ENCODE data around the gene CDC42BPG.

CDC42BPG gene

DNA sequence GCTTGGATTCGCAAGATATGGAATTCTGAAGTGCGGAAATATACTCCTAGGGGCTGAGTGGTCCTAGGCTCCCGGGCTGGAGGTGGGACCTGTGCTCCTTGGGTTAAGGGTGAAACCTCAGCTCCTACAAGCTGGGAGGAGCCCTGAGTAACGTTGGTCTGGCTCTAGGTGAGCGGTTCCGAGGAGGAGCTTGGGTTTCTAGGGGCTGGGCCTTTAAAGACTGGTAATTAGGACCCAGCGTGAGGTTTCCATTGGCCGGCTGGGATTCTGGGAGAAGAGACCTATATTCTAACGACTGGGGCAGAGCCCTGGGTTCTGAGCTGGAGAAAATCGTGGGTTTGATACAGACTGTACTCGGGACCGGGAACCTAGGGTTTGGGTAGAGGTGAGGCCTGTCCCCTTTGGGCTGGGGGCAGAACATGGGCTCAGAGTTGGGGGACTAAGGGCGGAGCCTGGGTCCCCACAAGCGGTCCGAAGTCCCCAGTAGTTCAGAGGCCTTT lies 40.6 kb downstream of the CDC42BPG start:
- in situ Hi-C loops (cut with HindIII; ENCODE audit: low sequenced_read_pairs): no loop called here
- H3K4me3 ChIP-seq (ENCODE audit: low read depth, low read length): peak overlapping the region; percentile 73
- DNase-seq (ENCODE audit: low read depth, low spot score): no peak
- TF ChIP-seq, protein P1, sequence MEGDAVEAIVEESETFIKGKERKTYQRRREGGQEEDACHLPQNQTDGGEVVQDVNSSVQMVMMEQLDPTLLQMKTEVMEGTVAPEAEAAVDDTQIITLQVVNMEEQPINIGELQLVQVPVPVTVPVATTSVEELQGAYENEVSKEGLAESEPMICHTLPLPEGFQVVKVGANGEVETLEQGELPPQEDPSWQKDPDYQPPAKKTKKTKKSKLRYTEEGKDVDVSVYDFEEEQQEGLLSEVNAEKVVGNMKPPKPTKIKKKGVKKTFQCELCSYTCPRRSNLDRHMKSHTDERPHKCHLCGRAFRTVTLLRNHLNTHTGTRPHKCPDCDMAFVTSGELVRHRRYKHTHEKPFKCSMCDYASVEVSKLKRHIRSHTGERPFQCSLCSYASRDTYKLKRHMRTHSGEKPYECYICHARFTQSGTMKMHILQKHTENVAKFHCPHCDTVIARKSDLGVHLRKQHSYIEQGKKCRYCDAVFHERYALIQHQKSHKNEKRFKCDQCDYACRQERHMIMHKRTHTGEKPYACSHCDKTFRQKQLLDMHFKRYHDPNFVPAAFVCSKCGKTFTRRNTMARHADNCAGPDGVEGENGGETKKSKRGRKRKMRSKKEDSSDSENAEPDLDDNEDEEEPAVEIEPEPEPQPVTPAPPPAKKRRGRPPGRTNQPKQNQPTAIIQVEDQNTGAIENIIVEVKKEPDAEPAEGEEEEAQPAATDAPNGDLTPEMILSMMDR (IDR thresholded peaks at IDR 0.05; ENCODE audit: low read depth, low read length): no peak

DNA sequence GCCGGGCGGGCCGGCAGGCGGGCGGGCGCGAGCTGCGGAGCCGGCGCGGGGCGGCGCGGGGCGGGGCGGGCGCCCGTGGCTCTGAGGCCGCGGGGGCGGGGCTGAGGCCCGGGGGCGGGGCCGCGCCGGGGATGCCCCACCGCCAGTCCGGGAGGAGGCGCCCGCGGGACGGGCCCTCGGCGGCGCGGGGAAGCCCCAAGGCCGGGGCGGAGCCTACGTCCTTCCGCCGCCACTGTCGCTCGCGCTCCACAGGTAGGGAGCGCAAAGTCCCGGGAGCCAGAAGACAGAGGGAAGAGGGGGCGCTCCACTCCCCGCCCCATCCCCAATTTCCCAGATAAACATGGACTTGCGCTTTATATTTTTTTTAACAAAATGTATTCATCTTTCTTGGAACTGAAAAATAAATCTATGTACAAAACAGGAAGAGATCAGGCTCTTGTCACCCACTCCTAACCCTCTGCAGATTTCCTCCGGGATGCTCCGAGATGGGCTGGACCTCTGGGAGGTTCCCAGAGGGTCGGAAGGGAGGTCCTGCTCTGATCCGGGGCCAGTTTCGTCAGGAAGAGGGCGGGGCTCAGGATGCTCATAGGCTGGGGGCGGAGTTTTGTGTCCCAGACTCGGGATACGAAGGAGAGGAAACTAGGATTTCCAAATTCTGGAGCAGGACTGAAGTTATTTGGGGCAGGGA lies 41.2 kb downstream of the CDC42BPG start, which contains the start of gene MAP4K2:
MAP4K2 (minus strand) TSS at position 57 of the 688 bp plus-strand sequence. CDS start 65 bp downstream, outside the sequence.
- peak; percentile 75 for DNase-seq (ENCODE audit: low read depth, low spot score)
- H3K4me3 ChIP-seq (ENCODE audit: low read depth, low read length): peak within 1 kb of the TSS; percentile 73
- in situ Hi-C loops (cut with HindIII; ENCODE audit: low sequenced_read_pairs): no loop called here
- TF ChIP-seq, protein P1 (IDR thresholded peaks at IDR 0.05; ENCODE audit: low read depth, low read length): peak; percentile 17

- H3K4me3 ChIP-seq (ENCODE audit: low read depth, low read length): peak overlapping the region; percentile 49
- TF ChIP-seq, protein P1 (IDR thresholded peaks at IDR 0.05; ENCODE audit: low read depth, low read length): no peak
- in situ Hi-C loops (cut with HindIII; ENCODE audit: low sequenced_read_pairs): no loop called here
- no peak for DNase-seq (ENCODE audit: low read depth, low spot score)
Observed at GRCh38 chr11:64802370-64803157, 41.9 kb downstream of the CDC42BPG start.

DNA sequence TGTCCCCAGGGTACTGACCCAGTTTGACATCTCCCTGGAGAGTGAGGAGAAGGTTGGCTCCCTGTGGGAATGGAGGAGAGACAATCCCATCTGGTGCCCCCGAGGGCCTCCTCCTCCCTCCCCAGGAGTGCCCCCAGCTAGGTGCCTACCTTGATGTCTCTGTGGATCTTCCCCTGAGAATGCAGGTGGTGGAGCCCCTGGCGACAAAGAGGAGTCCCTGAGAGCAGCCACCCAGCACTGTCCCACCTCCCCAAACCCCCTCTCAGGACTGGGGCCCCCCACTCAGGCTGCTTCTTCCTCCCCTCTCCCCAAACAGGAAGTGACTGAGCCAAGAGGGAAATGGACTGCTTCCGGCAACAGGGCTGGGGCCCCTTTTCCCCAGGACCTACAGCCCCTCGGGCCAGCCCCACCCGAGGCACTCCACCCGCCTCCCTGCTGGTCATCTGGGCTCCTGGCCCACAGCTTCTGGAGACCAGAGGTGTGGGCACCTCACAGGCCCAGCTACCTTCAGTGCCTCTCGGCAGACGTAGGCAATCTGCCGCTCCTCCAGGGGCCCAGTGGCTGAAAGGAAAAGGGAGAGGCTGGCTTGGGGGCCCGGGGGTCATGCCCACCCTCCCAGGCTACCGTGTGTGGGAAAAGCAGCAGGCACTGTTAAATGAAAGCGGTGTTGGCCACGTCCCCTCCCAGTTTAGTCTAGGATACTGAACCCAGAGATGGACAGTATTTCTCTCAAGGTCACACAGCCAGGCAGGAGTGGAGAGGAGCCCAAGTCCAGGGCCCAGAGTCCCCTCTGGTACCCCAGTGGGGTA lies 42.7 kb downstream of the CDC42BPG start:
- no peak for DNase-seq (ENCODE audit: low read depth, low spot score)
- TF ChIP-seq, protein P1 (IDR thresholded peaks at IDR 0.05; ENCODE audit: low read depth, low read length): no peak
- H3K4me3 ChIP-seq (ENCODE audit: low read depth, low read length): peak overlapping the region; percentile 49
- in situ Hi-C loops (cut with HindIII; ENCODE audit: low sequenced_read_pairs): no loop called here

DNA sequence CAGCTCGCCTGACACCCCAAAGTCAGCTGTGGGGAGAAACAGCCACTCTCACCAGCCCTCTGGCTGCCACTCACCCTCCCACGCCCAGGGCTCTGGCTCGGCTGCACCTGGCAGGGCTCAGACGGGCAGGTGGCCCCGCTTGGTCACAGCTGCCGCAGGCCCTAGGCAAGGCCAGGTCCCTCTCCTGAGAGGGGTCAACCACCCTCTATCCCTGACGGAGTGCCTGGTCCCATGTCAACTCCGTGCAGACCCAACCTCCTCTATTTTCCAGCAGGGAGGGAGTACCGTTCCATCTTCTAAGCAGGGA lies 43.3 kb downstream of the CDC42BPG start:
- no peak for DNase-seq (ENCODE audit: low read depth, low spot score)
- H3K4me3 ChIP-seq (ENCODE audit: low read depth, low read length): no peak overlapping the region
- in situ Hi-C loops (cut with HindIII; ENCODE audit: low sequenced_read_pairs): no loop called here
- TF ChIP-seq, protein P1 (IDR thresholded peaks at IDR 0.05; ENCODE audit: low read depth, low read length): no peak
